B cell (primary cell): ENCODE data around the gene CHRNA5.

ENCODE experiments used
- CTCF ChIP-seq: fragments of 200-600 bp; IDR thresholded peaks from one replicate; pipeline ENCODE4 v1.8.0; 2022; ENCODE audit warnings: antibody characterized with exemption, mild to moderate bottlenecking
- EZH2 ChIP-seq: IDR thresholded peaks from 2 replicates; pipeline ENCODE4 v1.6.1; 2012; ENCODE audit warnings: borderline replicate concordance, low read depth, mild to moderate bottlenecking, moderate library complexity, low read length; ENCODE audit not compliant: insufficient read depth, poor library complexity, severe bottlenecking

- TF ChIP-seq CTCF: no peak
- TF ChIP-seq EZH2: no peak
Measured at GRCh38 chr15:78620021-78620526, 54.8 kb downstream of the CHRNA5 start.
